Trophoblast cell (in vitro differentiated cells and primary cell): Measurements from ENCODE around the gene GSG1L.

Source experiments
- DNase-seq, 2 donors: peaks; one replicate each; pipeline ENCODE4 v3.0.0-alpha.2; 2016
- H2AFZ ChIP-seq: 2 replicates; pipeline ENCODE4 v1.6.1; 2013; ENCODE audit warnings: low read length, moderate library complexity, mild to moderate bottlenecking; ENCODE audit not compliant: insufficient read depth, poor library complexity
- H2AK5ac ChIP-seq: 2 replicates; pipeline ENCODE4 v1.6.1; 2013; ENCODE audit warnings: mild to moderate bottlenecking, low read length
- H2BK120ac ChIP-seq: 2 replicates; pipeline ENCODE4 v1.6.1; 2013; ENCODE audit warnings: low read length, mild to moderate bottlenecking, moderate library complexity; ENCODE audit not compliant: insufficient read depth, poor library complexity
- H2BK12ac ChIP-seq: 2 replicates; pipeline ENCODE4 v1.6.1; 2013; ENCODE audit warnings: mild to moderate bottlenecking, low read length, moderate library complexity
- H2BK5ac ChIP-seq: 2 replicates; pipeline ENCODE4 v1.6.1; 2013; ENCODE audit warnings: low read length, low read depth, moderate library complexity, mild to moderate bottlenecking; ENCODE audit not compliant: poor library complexity
- H3K14ac ChIP-seq: 2 replicates; pipeline ENCODE4 v1.6.1; 2013; ENCODE audit warnings: mild to moderate bottlenecking, low read length
- H3K18ac ChIP-seq: 2 replicates; pipeline ENCODE4 v1.6.1; 2013; ENCODE audit warnings: mild to moderate bottlenecking, low read length
- H3K23ac ChIP-seq: 2 replicates; pipeline ENCODE4 v1.6.1; 2013; ENCODE audit warnings: low read length
- H3K27ac ChIP-seq: 2 replicates; pipeline ENCODE4 v1.5.1; 2013; ENCODE audit warnings: low read depth, mild to moderate bottlenecking, inconsistent platforms, low read length, moderate library complexity
- H3K27me3 ChIP-seq: 2 replicates; pipeline ENCODE4 v1.6.1; 2013; ENCODE audit warnings: inconsistent platforms, mild to moderate bottlenecking, low read length, moderate library complexity; ENCODE audit not compliant: insufficient read depth
- H3K36me3 ChIP-seq, 2 experiments: 1 replicate in 1 of 2; 2 replicates in 1 of 2; pipeline ENCODE4 v1.6.1; 2013; ENCODE audit warnings: low read length in 2 of 2, mild to moderate bottlenecking in 2 of 2, moderate library complexity in 1 of 2; ENCODE audit not compliant: insufficient read depth in 2 of 2, control insufficient read depth in 1 of 2
- H3K4ac ChIP-seq: 2 replicates; pipeline ENCODE4 v1.6.1; 2013; ENCODE audit warnings: low read depth, mild to moderate bottlenecking, low read length, moderate library complexity
- H3K4me1 ChIP-seq, 2 experiments: 1 replicate in 1 of 2; 2 replicates in 1 of 2; pipeline ENCODE4 v1.6.1; 2013; ENCODE audit warnings: low read length in 2 of 2, mild to moderate bottlenecking in 2 of 2, moderate library complexity in 1 of 2; ENCODE audit not compliant: insufficient read depth in 2 of 2, control insufficient read depth in 1 of 2
- H3K4me2 ChIP-seq: 2 replicates; pipeline ENCODE4 v1.6.1; 2013; ENCODE audit warnings: inconsistent platforms, mild to moderate bottlenecking, low read length, moderate library complexity
- H3K4me3 ChIP-seq: 2 replicates; pipeline ENCODE4 v1.5.1; 2013; ENCODE audit warnings: mild to moderate bottlenecking, low read depth, low read length, inconsistent platforms
- H3K79me1 ChIP-seq: one replicate; pipeline ENCODE4 v1.6.1; 2013; ENCODE audit warnings: low read length
- H3K79me2 ChIP-seq: 2 replicates; pipeline ENCODE4 v1.6.1; 2013; ENCODE audit warnings: low read length, mild to moderate bottlenecking; ENCODE audit not compliant: control insufficient read depth, insufficient read depth, poor library complexity
- H3K9ac ChIP-seq: 2 replicates; pipeline ENCODE4 v1.6.1; 2013; ENCODE audit warnings: mild to moderate bottlenecking, low read length
- H3K9me3 ChIP-seq: 2 replicates; pipeline ENCODE4 v1.6.1; 2013; ENCODE audit warnings: low read depth, mild to moderate bottlenecking, control low read depth, inconsistent platforms, low read length; ENCODE audit not compliant: insufficient read depth
- H4K12ac ChIP-seq: 2 replicates; pipeline ENCODE4 v1.6.1; 2013; ENCODE audit warnings: low read depth, mild to moderate bottlenecking, low read length, moderate library complexity
- H4K8ac ChIP-seq: 2 replicates; pipeline ENCODE4 v1.6.1; 2013; ENCODE audit warnings: low read depth, mild to moderate bottlenecking, low read length, moderate library complexity
- H4K91ac ChIP-seq: one replicate; pipeline ENCODE4 v1.6.1; 2013; ENCODE audit warnings: low read depth, mild to moderate bottlenecking, low read length, moderate library complexity
- WGBS: extraction: QIAGEN DNeasy Blood & Tissue Kit; methylation state at CpG from one replicate; pipeline ENCODE4 v1.1.7; 2013; ENCODE audit warnings: missing lambda C conversion rate; ENCODE audit not compliant: insufficient read length, insufficient coverage; ENCODE audit errors: extremely low coverage; 5-methylcytosine and 5-hydroxymethylcytosine counted together

Gene GSG1L

DNA sequence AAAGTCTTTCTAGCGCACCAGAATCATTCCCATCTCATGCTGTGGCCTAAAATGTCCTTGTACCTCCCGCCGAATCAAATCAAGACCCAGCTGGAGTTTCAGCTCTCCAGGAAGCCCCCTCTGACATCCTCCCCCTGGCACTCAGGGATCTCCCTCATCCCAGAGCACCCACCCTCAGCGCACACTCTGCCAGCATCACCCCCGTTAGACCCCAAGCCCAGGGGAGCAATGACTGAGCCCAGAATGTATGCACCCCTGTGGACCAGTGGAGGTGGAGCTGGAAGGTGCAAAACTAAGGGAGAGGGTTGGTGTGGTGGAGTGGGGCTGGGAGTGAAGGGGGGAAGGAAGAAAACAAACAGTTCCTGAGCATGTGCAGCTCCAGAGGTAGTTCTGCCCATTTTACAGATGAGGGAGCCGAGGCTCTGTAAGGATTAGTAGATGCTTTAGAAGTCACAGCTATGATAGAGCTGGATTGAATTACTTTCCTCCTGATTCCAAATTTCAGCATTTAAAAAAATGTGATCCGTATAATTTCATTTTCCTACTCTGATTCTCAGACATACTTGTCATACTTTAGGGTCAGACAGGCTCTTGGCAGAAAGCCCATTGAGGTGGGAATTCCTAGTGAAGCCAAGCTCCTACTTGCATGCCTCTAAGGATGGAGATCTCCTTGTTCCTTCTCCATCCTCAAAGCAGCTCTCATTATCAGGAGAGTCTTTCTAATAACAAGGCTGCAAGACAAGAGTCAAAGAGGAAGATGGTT is 270.8 kb downstream of the GSG1L start:
- no peak overlapping the region for H2AFZ ChIP-seq
- no peak overlapping the region for H3K18ac ChIP-seq
- no peaks in the 10 kb centered on the region for H3K79me1 ChIP-seq
- no peak overlapping the region for H2BK12ac ChIP-seq
- H3K4ac ChIP-seq, result no peak overlapping the region
- H3K27ac ChIP-seq, result no peak overlapping the region
- H4K8ac ChIP-seq, result no peak overlapping the region
- no peaks in the 10 kb centered on the region for H3K79me2 ChIP-seq
- no peaks in the 10 kb centered on the region for H3K27me3 ChIP-seq
- H3K9me3 ChIP-seq, result peaks cover 3% of the 10 kb centered on the region
- no peak overlapping the region for H2BK120ac ChIP-seq
- no peak overlapping the region for H3K4me2 ChIP-seq
- no peak for DNase-seq
- H2AK5ac ChIP-seq, result no peak overlapping the region
- no peak overlapping the region for H4K91ac ChIP-seq
- no peak overlapping the region for H3K23ac ChIP-seq
- no peak overlapping the region for H2BK5ac ChIP-seq
- no peak overlapping the region for H4K12ac ChIP-seq
- H3K36me3 ChIP-seq, result no peaks in the 10 kb centered on the region
- H3K9ac ChIP-seq, result no peak overlapping the region
- H3K4me3 ChIP-seq, result no peak overlapping the region
- no peaks in the 10 kb centered on the region for H3K4me1 ChIP-seq
- no CpG with 5 or more reads among the region's 7 CpGs for WGBS
- H3K14ac ChIP-seq, result no peak overlapping the region

DNA sequence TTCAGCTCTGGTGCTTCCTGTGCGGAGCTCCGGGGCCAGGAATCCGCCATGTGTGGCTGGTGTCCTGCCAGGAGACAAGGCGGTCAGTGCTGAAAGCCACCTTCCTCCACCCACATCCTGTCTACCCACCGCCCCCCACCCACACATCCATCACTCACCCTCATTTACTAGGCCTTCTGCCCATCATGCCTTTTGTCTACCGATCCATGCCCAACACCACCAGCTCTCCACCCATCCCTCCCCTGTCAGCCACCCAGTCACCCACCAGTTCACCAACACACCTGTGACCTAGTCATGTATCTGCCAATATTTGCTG is 272.2 kb downstream of the GSG1L start:
- WGBS, result no CpG with 5 or more reads among the region's 6 CpGs
- no peak for DNase-seq
- H4K91ac ChIP-seq, result no peak overlapping the region
- no peak overlapping the region for H3K18ac ChIP-seq
- H3K23ac ChIP-seq, result no peak overlapping the region
- no peak overlapping the region for H2BK120ac ChIP-seq
- no peaks in the 10 kb centered on the region for H3K27me3 ChIP-seq
- no peaks in the 10 kb centered on the region for H3K4me1 ChIP-seq
- no peak overlapping the region for H3K4me2 ChIP-seq
- no peak overlapping the region for H3K4ac ChIP-seq
- no peak overlapping the region for H3K4me3 ChIP-seq
- no peak overlapping the region for H3K9ac ChIP-seq
- peaks cover 3% of the 10 kb centered on the region for H3K9me3 ChIP-seq
- no peaks in the 10 kb centered on the region for H3K36me3 ChIP-seq
- H2BK12ac ChIP-seq, result no peak overlapping the region
- H2AFZ ChIP-seq, result no peak overlapping the region
- H3K14ac ChIP-seq, result no peak overlapping the region
- no peaks in the 10 kb centered on the region for H3K79me1 ChIP-seq
- no peak overlapping the region for H3K27ac ChIP-seq
- H2BK5ac ChIP-seq, result no peak overlapping the region
- H4K8ac ChIP-seq, result no peak overlapping the region
- H4K12ac ChIP-seq, result no peak overlapping the region
- no peaks in the 10 kb centered on the region for H3K79me2 ChIP-seq
- H2AK5ac ChIP-seq, result no peak overlapping the region

DNA sequence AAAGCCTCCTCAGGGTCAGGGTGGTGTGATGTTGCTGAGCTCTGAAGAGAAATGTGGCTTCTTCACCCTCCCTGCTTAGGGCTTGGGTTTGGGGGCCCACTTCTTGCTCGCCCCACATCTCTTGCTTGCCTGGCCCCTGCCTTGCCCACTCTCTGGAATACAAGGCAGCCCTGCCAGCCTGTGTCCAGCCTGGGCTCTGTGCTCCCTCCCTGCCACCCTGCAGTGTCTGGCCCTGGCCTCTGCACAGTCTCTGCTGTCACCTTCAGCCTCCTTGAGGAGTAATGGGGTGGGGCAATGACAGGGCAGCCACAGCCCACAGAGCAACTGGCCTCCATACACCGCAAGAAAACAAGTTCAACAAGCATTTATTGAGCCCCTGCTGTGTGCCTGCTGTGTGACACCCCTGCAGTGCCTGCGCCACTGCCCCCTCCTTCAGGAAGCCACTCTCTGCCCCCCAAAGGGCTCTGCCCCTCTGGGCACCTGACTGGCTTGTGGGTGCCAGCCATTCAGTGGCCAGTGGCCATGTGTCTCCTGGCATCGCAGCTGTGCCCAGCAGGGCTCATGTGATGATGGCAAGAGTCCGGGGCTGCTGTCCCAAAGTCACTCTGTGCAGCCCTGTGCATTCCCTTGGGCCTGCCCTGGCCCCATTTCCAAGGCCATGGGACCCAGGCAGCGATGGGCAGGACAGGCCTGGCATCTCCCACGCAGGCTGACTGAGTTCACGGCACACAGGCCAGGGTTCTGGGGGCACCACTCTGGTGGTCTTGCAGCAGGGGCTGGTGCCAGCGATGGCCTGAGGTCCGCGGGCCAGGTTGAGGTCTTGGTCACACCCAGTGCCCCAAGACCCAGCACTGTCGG is 272.7 kb downstream of the GSG1L start:
- H3K4me2 ChIP-seq, result no peak overlapping the region
- no peaks in the 10 kb centered on the region for H3K79me1 ChIP-seq
- no peaks in the 10 kb centered on the region for H3K4me1 ChIP-seq
- H3K18ac ChIP-seq, result no peak overlapping the region
- H2BK120ac ChIP-seq, result no peak overlapping the region
- no peaks in the 10 kb centered on the region for H3K36me3 ChIP-seq
- DNase-seq, result no peak
- H3K4me3 ChIP-seq, result no peak overlapping the region
- H3K27ac ChIP-seq, result no peak overlapping the region
- H3K9ac ChIP-seq, result no peak overlapping the region
- no peak overlapping the region for H3K23ac ChIP-seq
- no peak overlapping the region for H2BK5ac ChIP-seq
- no peak overlapping the region for H2BK12ac ChIP-seq
- H4K12ac ChIP-seq, result no peak overlapping the region
- H4K91ac ChIP-seq, result no peak overlapping the region
- H3K4ac ChIP-seq, result no peak overlapping the region
- no peak overlapping the region for H3K14ac ChIP-seq
- H3K27me3 ChIP-seq, result no peaks in the 10 kb centered on the region
- H2AFZ ChIP-seq, result no peak overlapping the region
- no peak overlapping the region for H2AK5ac ChIP-seq
- H4K8ac ChIP-seq, result no peak overlapping the region
- H3K9me3 ChIP-seq, result peaks cover 3% of the 10 kb centered on the region
- H3K79me2 ChIP-seq, result no peaks in the 10 kb centered on the region
- WGBS, result no CpG with 5 or more reads among the region's 12 CpGs

DNA sequence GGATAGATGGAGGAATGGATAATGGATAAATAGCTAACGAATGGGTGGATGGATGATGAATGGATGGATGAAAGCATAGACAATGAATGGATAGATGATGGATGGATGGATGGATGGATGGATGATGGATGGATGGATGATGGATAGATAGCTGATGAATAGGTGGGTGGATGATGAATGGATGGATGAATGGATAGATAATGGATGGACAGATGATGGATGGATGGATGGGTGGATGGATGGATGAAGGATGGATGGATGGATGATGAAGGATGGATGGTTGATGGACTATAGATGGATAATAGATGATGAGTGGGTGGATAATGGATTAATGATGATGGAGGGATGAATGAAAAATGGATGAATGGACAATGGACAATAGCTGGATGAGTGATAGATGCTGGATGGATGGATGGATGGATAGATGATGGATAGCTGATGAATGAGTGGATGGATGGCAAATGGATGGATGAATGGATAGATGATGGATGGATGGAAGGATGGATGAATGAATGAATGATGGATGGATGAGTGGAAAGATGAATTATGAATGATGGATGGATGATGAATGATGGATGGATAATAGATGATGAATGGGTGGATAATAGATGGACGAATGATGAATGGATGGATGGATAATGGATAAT is 273.8 kb downstream of the GSG1L start:
- Histone ChIP-seq H4K12ac (no peak overlapping the region), H3K4ac (no peak overlapping the region), H3K27ac (no peak overlapping the region), H3K23ac (no peak overlapping the region), H3K36me3 (no peaks in the 10 kb centered on the region), H3K4me1 (peaks cover 0 to 3% of the 10 kb centered on the region in 2 experiments), H4K91ac (no peak overlapping the region), H2BK12ac (no peak overlapping the region), H3K9me3 (peaks cover 3% of the 10 kb centered on the region), H3K4me2 (no peak overlapping the region), H2BK5ac (no peak overlapping the region), H3K4me3 (no peak overlapping the region), H2AK5ac (no peak overlapping the region), H2AFZ (no peak overlapping the region), H2BK120ac (no peak overlapping the region), H4K8ac (no peak overlapping the region), H3K79me2 (no peaks in the 10 kb centered on the region), H3K14ac (no peak overlapping the region), H3K27me3 (no peaks in the 10 kb centered on the region), H3K18ac (no peak overlapping the region), H3K79me1 (no peaks in the 10 kb centered on the region), H3K9ac (no peak overlapping the region)
- no peak for DNase-seq
- WGBS, result 100% methylated on average over 2 of the region's 2 CpGs
